HepG2 (cell line): ENCODE results near the gene SNAI3. TPM values are rescaled to one million over a fixed set of nuclear protein-coding genes. Genes with fewer than 3 reads are reported as not detected.
A peak's percentile ranks its signal among the peaks of the same experiment; 100 is the strongest.

Experiments
- ARID2 ChIP-seq: sonication (generic); formaldehyde crosslinking; IDR thresholded peaks from 2 replicates; pipeline ENCODE4 v1.8.1; 2022; ENCODE audit warnings: mild to moderate bottlenecking, missing genetic modification reagents, borderline replicate concordance
- ARNT2 ChIP-seq: sonication (generic); formaldehyde crosslinking; IDR thresholded peaks from 2 replicates; pipeline ENCODE4 v1.8.0; 2022; ENCODE audit warnings: mild to moderate bottlenecking, low read depth, missing genetic modification reagents, moderate library complexity
- CHCHD3 ChIP-seq: sonication (generic); formaldehyde crosslinking; IDR thresholded peaks from 2 replicates; pipeline ENCODE4 v1.8.0; 2022; ENCODE audit warnings: mild to moderate bottlenecking, missing genetic modification reagents, moderate library complexity
- FOXC1 ChIP-seq: sonication (generic); formaldehyde crosslinking; IDR thresholded peaks from 2 replicates; pipeline ENCODE4 v1.8.0; 2022; ENCODE audit warnings: mild to moderate bottlenecking, missing genetic modification reagents, borderline replicate concordance
- HMG20A ChIP-seq: IDR thresholded peaks from 2 replicates; pipeline ENCODE4 v1.6.1; 2016; ENCODE audit warnings: borderline replicate concordance
- HNF1B ChIP-seq: sonication (generic); formaldehyde crosslinking; IDR thresholded peaks from 2 replicates; pipeline ENCODE4 v1.5.1; 2020; ENCODE audit warnings: mild to moderate bottlenecking, moderate library complexity, missing genetic modification reagents
- HOXA7 ChIP-seq: sonication (generic); formaldehyde crosslinking; IDR thresholded peaks from 2 replicates; pipeline ENCODE4 v1.8.1; 2022; ENCODE audit warnings: mild to moderate bottlenecking, missing genetic modification reagents, moderate library complexity
- IRF9 ChIP-seq: sonication (generic); formaldehyde crosslinking; IDR thresholded peaks from 2 replicates; pipeline ENCODE4 v1.8.0; 2022; ENCODE audit warnings: missing genetic modification reagents, mild to moderate bottlenecking, borderline replicate concordance
- KLF9 ChIP-seq: IDR thresholded peaks from 2 replicates; pipeline ENCODE4 v1.6.1; 2016; ENCODE audit warnings: low read depth
- LBX2 ChIP-seq: sonication (generic); formaldehyde crosslinking; IDR thresholded peaks from 2 replicates; pipeline ENCODE4 v1.5.0; 2020; ENCODE audit warnings: missing genetic modification reagents, mild to moderate bottlenecking, borderline replicate concordance
- MEIS1 ChIP-seq: sonication (generic); formaldehyde crosslinking; IDR thresholded peaks from 2 replicates; pipeline ENCODE4 v1.9.0; 2021; ENCODE audit warnings: mild to moderate bottlenecking, missing genetic modification reagents, moderate library complexity, borderline replicate concordance
- MIER2 ChIP-seq: IDR thresholded peaks from 2 replicates; pipeline ENCODE4 v1.6.1; 2016; ENCODE audit warnings: missing biosample characterization, missing genetic modification reagents
- MTERF4 ChIP-seq: sonication (generic); formaldehyde crosslinking; IDR thresholded peaks from 2 replicates; pipeline ENCODE4 v1.8.0; 2023; ENCODE audit warnings: mild to moderate bottlenecking, missing genetic modification reagents
- POLR2AphosphoS5 ChIP-seq: IDR thresholded peaks from 2 replicates; pipeline ENCODE4 v1.6.1; 2012; ENCODE audit warnings: low read depth, low read length
- ZNF335 ChIP-seq: sonication (generic); formaldehyde crosslinking; IDR thresholded peaks from 2 replicates; pipeline ENCODE4 v1.4.0; 2020; ENCODE audit warnings: missing genetic modification reagents
- ZNF343 ChIP-seq: sonication (generic); formaldehyde crosslinking; IDR thresholded peaks from 2 replicates; pipeline ENCODE4 v1.4.0; 2020; ENCODE audit warnings: mild to moderate bottlenecking, missing genetic modification reagents
- ZNF430 ChIP-seq: sonication (generic); formaldehyde crosslinking; IDR thresholded peaks from 2 replicates; pipeline ENCODE4 v1.9.0; 2021; ENCODE audit warnings: mild to moderate bottlenecking, missing genetic modification reagents
- ZNF546 ChIP-seq: sonication (generic); formaldehyde crosslinking; conservative IDR thresholded peaks from 2 replicates; pipeline ENCODE4 v1.8.1; 2023; ENCODE audit warnings: mild to moderate bottlenecking, missing genetic modification reagents
- ZNF574 ChIP-seq: sonication (generic); formaldehyde crosslinking; IDR thresholded peaks from 2 replicates; pipeline ENCODE4 v1.4.0; 2020; ENCODE audit warnings: missing genetic modification reagents
- ZNF605 ChIP-seq: sonication (generic); formaldehyde crosslinking; IDR thresholded peaks from 2 replicates; pipeline ENCODE4 v1.8.0; 2022; ENCODE audit warnings: mild to moderate bottlenecking, missing genetic modification reagents
- ZNF672 ChIP-seq: sonication (generic); formaldehyde crosslinking; IDR thresholded peaks from 2 replicates; pipeline ENCODE4 v1.8.1; 2022; ENCODE audit warnings: missing genetic modification reagents
- ZNF777 ChIP-seq: sonication (generic); formaldehyde crosslinking; IDR thresholded peaks from 2 replicates; pipeline ENCODE4 v1.4.0; 2020; ENCODE audit warnings: missing genetic modification reagents
- ZNF780A ChIP-seq: sonication (generic); formaldehyde crosslinking; IDR thresholded peaks from 2 replicates; pipeline ENCODE4 v1.8.0; 2022; ENCODE audit warnings: mild to moderate bottlenecking, missing genetic modification reagents, moderate library complexity
- polyA plus RNA-seq, 8 experiments: library from polyadenylated mRNA; depleted of rRNA in 3 of 8; stranded (reverse) in 7 of 8; unstranded in 1 of 8; fragments of >200 nt; fragmentation: Illumina TruSeq in 4 of 8; extraction: Trizol in 4 of 8; gene quantifications; 2 replicates each; pipeline versions ENCODE4 v1.2.1 to v1.2.3, GENCODE V29; 2011 to 2016; ENCODE audit warnings: low read depth in 4 of 8, missing spikeins in 1 of 8, mixed read lengths in 1 of 8; ENCODE audit not compliant: insufficient read depth in 1 of 8
- total RNA-seq, 5 experiments: library from RNA; depleted of rRNA; stranded (reverse); fragments of >200 nt; fragmentation: Illumina TruSeq; extraction: Trizol; gene quantifications; 2 replicates each; pipeline ENCODE4 v1.2.3, GENCODE V29; 2016; ENCODE audit warnings: low read depth in 1 of 5

SNAI3 gene
- total and polyA plus RNA-seq, 2 of the 13 experiments (the other 11 are each of a cell fraction or from before 2014, with no cell fraction given) = 0.09 to 0.18 TPM

GRCh38 chr16:88649924-88650748 is 36.2 kb downstream of the SNAI3 start (continued):
- TF ChIP-seq HNF1B (CRISPR knock-in tag) (peak; percentile 72), POLR2AphosphoS5 (peak; percentile 55; the same call in 1 of the 2 replicates), MEIS1 (peak; percentile 63; the same call in 1 of the 2 replicates), IRF9 (CRISPR knock-in tag) (0 out of 2 replicates have a peak, but pooled peaks have one; percentile 30), MTERF4 (CRISPR knock-in tag) (peak; percentile 63; the same call in 1 of the 2 replicates), CHCHD3 (CRISPR knock-in tag) (0 out of 2 replicates have a peak, but pooled peaks have one; percentile 14), MIER2 (no peak), HMG20A (CRISPR knock-in tag) (no peak), ARID2 (CRISPR knock-in tag) (no peak), ZNF574 (CRISPR knock-in tag) (peak; percentile 45), ZNF430 (no peak), ZNF335 (no peak), ZNF546 (CRISPR knock-in tag) (no peak), ZNF672 (CRISPR knock-in tag) (no peak), LBX2 (CRISPR knock-in tag) (no peak), ZNF780A (CRISPR knock-in tag) (peak; percentile 69; the same call in 1 of the 2 replicates), FOXC1 (no peak; the same call in none of the 2 replicates), ARNT2 (CRISPR knock-in tag) (no peak), ZNF777 (CRISPR knock-in tag) (no peak), HOXA7 (CRISPR knock-in tag) (0 out of 2 replicates have a peak, but pooled peaks have one; percentile 15), ZNF605 (CRISPR knock-in tag) (peak; percentile 61; the same call in 1 of the 2 replicates), KLF9 (0 out of 2 replicates have a peak, but pooled peaks have one; percentile 29), ZNF343 (CRISPR knock-in tag) (no peak)
